Measurements from ENCODE around the gene TTLL10. TPM values are rescaled to one million over a fixed set of nuclear protein-coding genes. Genes with fewer than 3 reads are reported as not detected.

The TTLL10 gene
- total and polyA plus RNA-seq, 5 experiments from 2014 or later: not detected

DNA sequence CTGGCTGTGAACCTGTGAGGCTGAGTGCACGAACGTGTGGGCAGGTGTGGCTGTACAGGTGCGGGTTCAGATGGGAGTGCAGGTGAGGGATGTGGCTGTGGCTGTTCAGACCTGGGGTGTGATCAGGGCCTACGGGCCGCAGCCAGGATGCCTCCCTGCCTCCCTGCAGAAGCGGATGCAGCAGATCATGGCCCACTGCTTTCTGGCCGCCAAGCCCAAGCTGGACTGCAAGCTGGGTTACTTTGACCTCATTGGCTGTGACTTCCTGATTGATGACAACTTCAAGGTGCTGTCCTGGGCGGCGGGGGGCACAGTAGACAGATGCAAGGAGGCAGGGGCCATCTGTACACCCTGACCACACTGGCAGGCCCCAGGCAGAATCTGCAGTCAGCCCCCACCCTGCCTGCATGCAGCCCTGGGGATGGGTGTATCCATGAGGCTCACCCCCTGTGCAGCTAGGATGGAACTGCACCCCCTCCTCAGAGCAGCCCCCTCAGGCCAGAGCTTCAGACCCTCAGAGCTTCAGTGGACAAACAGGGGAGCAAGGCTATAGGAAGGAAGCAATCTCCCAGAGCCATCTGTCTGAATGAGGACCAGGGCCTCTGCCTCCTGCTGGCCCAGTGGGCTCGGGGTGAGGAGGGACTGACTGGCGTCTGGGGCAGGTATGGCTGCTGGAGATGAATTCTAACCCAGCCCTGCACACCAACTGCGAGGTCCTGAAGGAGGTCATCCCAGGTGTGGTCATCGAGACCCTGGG lies 22.9 kb downstream of the TTLL10 start:
- POLR2A ChIA-PET: no interaction called here
- DNase-seq (peak in 1 of 10 donors; percentile 44), ATAC-seq (no peak)
- H3K9me3 Mint-ChIP-seq: peaks cover 0 to 22% (median 10%) of the 10 kb centered on the region in 9 donors
- H3K36me3 Mint-ChIP-seq: peaks cover 0 to 17% (median 2%) of the 10 kb centered on the region in 3 donors
- peak overlapping the region in 3 of 10 donors; percentile 43 to 49 (median 46) for H3K27ac Mint-ChIP-seq
- no peak overlapping the region for H3K4me3 Mint-ChIP-seq
- H3K4me1 Mint-ChIP-seq: peaks cover 0 to 9% (median 3%) of the 10 kb centered on the region in 4 donors
- H3K27me3 Mint-ChIP-seq: peaks cover 0 to 2% (median 0%) of the 10 kb centered on the region in 5 donors

DNA sequence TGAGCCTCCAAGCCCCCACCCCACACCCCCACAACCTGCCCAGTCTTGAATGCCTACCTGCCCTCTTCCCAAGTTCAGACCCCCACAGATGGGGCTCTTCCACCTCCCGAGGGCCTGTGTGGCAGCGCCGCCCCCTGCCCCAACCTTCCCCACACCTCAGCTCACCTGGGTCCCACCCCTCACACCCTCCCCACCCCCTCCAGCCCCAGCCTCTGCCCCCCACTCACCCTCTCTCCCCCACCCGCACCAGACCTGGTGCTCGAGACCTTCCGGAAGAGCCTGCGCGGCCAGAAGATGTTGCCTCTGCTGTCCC lies 23.5 kb downstream of the TTLL10 start:
- no peak for ATAC-seq
- peaks cover 0 to 12% (median 2%) of the 10 kb centered on the region in 3 donors for H3K36me3 Mint-ChIP-seq
- DNase-seq: no peak
- peaks cover 0 to 17% (median 7%) of the 10 kb centered on the region in 9 donors for H3K9me3 Mint-ChIP-seq
- H3K4me1 Mint-ChIP-seq: peaks cover 0 to 9% (median 3%) of the 10 kb centered on the region in 4 donors
- H3K4me3 Mint-ChIP-seq: no peak overlapping the region
- POLR2A ChIA-PET: interaction anchor here (0.6 kb wide), 1 partner anchor 269 kb away, joined by 4 read pairs; no protein-coding TSS in a partner anchor
- H3K27me3 Mint-ChIP-seq: peaks cover 0 to under 1% (median 0%) of the 10 kb centered on the region in 5 donors
- peak overlapping the region in 1 of 10 donors; percentile 43 for H3K27ac Mint-ChIP-seq

DNA sequence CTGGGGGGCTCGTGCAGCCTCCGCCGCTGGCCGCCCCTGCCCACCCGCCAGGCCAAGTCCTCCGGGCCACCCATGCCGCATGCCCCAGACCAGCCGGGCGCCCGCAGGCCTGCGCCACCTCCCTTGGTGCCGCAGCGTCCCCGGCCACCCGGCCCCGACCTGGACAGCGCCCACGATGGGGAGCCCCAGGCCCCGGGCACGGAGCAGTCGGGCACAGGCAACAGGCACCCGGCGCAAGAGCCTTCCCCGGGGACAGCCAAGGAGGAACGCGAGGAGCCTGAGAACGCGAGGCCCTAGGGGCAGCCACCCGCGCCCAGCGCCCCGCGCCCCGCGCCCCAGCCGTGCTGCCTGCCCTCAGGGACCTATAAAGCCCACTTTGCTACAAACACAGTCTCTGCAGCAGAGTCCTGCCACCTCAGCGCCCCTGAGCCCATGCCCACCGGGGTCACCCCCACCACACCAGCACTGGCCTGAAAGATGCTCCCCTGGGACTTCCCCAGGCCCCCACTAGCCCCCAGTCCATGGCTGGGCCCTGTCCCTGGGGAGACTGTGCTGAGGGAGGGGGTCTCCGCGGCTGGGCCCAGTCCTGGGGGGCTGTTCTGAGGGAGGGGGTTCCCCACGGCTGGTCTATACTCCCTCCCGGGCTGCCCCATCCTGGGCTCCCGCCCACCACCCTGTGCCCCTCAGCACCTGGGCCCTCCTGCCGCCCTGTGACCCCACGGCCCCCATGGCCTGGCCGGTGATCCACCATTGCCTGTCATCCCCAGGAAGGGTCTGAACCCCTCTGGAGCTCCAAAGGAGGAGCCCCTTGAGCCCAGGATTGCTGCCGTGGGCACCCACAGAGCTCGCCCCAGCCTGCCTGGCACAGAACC lies 24.1 kb downstream of the TTLL10 start:
- peaks cover 0 to 11% (median 2%) of the 10 kb centered on the region in 3 donors for H3K36me3 Mint-ChIP-seq
- H3K9me3 Mint-ChIP-seq: peaks cover 0 to 16% (median 7%) of the 10 kb centered on the region in 9 donors
- H3K4me1 Mint-ChIP-seq: peaks cover 0 to 9% (median 3%) of the 10 kb centered on the region in 4 donors
- H3K27me3 Mint-ChIP-seq: no peaks in the 10 kb centered on the region
- POLR2A ChIA-PET: interaction anchor here (0.6 kb wide), 1 partner anchor 268 kb away, joined by 4 read pairs; no protein-coding TSS in a partner anchor
- no peak overlapping the region for H3K27ac Mint-ChIP-seq
- no peak overlapping the region for H3K4me3 Mint-ChIP-seq
- no peak for ATAC-seq
- peak in 2 of 10 donors; percentile 0 to 3 for DNase-seq

DNA sequence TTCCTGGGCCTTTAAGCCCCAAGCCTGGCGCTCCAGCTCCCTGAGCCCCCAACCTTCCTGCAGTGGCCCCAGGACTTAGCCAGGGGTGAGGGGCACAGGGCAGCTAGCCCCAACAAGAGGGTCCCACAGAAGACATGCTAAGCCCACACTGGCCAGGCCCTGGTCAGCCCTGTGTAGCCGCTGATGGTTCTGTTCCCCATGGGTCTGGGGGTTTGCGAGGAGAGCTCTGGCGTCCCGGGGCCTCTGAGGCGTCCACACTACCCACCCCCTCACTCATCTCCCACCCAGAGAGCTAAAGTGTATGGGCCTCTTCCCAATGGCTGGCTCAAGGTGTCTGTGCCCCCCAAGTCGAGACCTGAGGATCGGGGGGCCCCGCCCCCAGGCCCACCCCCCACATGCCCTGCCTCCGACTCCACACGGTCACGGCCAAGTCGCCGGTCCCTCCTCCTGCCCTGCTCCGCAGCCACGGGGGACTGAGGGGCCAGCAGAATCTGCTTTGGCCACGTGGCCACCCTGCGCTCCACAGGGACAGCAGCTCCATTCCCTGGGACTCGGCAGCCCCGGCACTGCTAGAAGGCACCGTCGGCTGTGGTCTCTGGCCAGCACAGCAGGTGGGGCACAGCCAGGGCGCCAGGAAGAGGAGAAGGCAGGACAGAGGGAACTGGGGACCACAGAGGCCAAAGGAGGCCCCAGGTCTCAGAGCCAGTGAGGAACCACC lies 24.9 kb downstream of the TTLL10 start:
- peak overlapping the region in 1 of 10 donors; percentile 56 for H3K4me3 Mint-ChIP-seq
- no peak for ATAC-seq
- H3K27ac Mint-ChIP-seq: no peak overlapping the region
- peaks cover 0 to 9% (median 3%) of the 10 kb centered on the region in 4 donors for H3K4me1 Mint-ChIP-seq
- peaks cover 0 to 11% (median 2%) of the 10 kb centered on the region in 3 donors for H3K36me3 Mint-ChIP-seq
- H3K9me3 Mint-ChIP-seq: peaks cover 0 to 16% (median 7%) of the 10 kb centered on the region in 9 donors
- peak in 3 of 10 donors; percentile 0 to 55 (median 5) for DNase-seq
- POLR2A ChIA-PET: no interaction called here
- no peaks in the 10 kb centered on the region for H3K27me3 Mint-ChIP-seq

DNA sequence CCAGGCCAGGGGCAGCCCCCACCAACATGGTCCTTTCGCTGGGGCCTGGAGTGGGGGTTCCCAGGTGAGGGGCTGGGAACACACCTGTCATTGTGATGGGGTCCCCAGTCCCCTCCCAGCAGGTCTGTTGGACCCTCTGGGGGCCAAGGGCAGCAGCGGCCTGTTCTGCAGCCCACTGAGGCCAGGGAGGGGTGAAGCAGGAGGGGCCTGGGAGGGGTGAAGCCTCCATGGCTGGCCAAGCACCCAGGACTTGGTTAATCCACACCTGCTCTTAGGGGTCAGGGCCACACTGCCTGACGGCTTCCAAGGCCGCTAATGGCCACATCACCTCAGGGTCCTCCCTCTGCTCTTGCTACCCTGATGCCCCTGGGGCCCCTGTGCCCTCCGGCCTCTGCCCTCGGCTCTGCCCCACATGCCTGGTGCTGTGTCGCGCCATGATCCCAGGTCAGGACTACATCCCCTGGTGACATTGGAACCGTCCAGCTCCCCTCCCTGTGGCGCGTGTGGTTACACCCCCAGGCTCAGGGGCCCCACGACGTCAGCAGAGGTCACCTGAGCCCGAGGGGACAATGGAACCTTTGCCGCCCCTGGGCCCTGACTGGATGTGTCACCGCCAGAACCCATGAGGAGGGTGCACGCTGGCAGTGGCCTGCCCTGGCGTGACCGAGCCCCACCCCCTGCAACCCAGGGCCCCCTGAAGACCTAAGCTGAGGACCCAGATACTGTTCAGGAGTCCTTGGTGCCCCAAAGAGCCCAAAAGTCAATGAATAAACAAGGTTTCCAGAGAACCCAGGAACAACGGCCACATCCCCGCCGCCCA lies 25.7 kb downstream of the TTLL10 start:
- Mint-ChIP-seq H3K36me3 (peaks cover 0 to 10% (median 2%) of the 10 kb centered on the region in 3 donors), H3K4me3 (peak overlapping the region in 9 of 10 donors; percentile 34 to 76 (median 53)), H3K9me3 (peaks cover 0 to 13% (median 7%) of the 10 kb centered on the region in 9 donors), H3K27me3 (no peaks in the 10 kb centered on the region), H3K4me1 (peaks cover 0 to 9% (median 3%) of the 10 kb centered on the region in 4 donors), H3K27ac (peak overlapping the region in 9 of 10 donors; percentile 46 to 94 (median 76))
- DNase-seq: peak in 2 of 10 donors; percentile 3 to 57
- ATAC-seq: no peak
- POLR2A ChIA-PET: no interaction called here

DNA sequence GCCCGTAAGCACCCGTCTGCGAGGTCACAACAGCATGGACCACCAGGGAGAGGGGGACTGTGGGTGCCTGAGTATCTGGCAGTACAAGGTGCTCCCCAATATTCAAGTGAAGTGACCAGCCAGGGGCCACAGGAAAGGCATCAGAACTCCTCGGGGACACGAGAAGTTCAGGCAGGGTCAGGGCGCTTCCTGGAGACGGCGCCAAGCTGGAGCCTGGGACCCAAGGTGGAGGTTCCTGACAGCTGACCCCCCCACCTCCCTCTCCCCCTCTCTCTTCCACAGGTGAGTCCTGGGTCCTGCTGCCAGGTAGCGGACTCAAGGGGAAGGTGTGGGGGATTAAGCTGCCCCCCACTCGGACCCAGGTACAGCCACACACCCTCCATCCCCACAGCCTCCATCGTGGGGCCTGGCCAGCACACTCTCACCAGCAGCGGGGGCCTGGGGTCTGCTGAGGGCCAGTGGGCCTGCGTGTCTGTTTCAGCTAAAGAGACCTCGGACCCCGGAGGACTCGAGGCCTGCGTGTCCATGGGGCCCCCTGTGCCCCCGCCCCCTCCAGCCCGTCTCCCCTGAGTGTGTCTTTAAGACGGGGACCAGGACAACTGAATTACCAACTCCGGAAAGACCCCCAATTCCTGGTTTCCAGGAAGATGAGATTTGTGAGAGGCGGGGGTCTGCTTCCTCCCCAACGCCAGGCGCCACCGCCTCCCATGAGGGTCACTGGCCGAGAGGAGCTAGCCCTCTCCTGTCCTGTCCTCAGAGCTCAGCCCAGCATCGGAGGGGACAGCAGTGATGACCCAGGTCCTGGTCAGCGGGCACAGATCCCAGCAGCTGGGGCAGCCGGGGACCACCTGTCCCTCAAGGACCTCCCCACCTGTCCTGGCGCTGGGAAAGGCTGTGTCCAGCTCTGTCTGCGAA lies 26.5 kb downstream of the TTLL10 start:
- peak overlapping the region; percentile 45 to 76 (median 57) for H3K4me3 Mint-ChIP-seq
- no peaks in the 10 kb centered on the region for H3K27me3 Mint-ChIP-seq
- POLR2A ChIA-PET: interaction anchor here (0.7 kb wide), 1 partner anchor 10 kb away, joined by 3 read pairs; no protein-coding TSS in a partner anchor
- peaks cover 0 to 2% (median under 1%) of the 10 kb centered on the region in 3 donors for H3K36me3 Mint-ChIP-seq
- ATAC-seq (no peak), DNase-seq (peak in 1 of 10 donors; percentile 63)
- H3K9me3 Mint-ChIP-seq: peaks cover 0 to 4% (median under 1%) of the 10 kb centered on the region in 9 donors
- H3K27ac Mint-ChIP-seq: peak overlapping the region in 9 of 10 donors; percentile 46 to 94 (median 76)
- peaks cover 0 to 9% (median 3%) of the 10 kb centered on the region in 4 donors for H3K4me1 Mint-ChIP-seq

DNA sequence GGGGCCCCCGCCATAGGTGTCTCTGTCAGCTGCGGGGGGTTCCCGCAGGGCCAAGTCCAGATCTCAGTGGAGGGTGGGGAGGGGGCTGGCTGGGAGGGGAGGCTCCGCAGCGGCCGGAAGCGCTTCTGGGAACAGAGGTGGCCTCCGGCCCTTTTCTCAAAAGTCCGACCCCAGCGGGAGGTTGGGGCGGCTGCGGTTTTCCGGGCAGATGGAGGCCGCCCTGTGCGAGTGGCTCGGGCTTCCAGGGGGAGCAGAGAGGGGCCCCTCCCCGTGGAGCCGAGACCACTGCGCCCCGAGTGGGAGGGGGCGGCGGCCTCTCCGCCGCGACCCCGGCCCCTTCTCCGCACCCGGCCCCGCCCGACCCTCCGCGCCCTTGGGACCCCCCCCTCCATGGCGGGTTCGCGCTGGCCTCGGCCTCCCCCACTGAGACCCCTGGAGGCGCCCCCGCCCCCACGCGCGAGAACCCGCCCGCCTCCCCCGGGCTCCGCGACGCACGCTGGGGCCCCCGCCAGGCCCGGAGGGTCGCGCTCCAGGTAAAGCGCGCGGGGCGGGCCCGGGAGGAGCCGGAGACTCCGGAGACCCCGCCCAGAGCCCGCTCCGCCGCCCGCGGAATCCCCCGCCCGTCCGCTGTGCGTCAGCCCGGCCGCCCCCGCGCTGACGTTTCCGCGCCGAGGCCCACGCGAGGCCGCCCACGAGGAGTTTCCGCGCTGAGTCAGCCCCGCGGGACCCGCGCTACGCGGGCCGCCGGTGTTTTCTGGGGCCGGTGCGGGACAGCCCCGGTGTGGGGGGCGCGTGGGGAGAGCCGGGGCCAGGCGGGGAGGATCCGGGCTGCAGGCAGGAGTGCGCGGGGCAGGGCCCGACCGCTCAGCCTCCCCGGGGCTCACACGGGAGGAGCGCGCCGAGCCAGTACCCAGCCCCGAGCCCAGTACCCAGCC lies 27.5 kb downstream of the TTLL10 start:
- Mint-ChIP-seq H3K27ac (peak overlapping the region in 4 of 10 donors; percentile 58 to 91 (median 68)), H3K27me3 (no peaks in the 10 kb centered on the region), H3K4me1 (peaks cover 0 to 9% (median 6%) of the 10 kb centered on the region in 4 donors), H3K9me3 (peaks cover 0 to 1% (median 0%) of the 10 kb centered on the region in 9 donors), H3K36me3 (no peaks in the 10 kb centered on the region), H3K4me3 (peak overlapping the region in 7 of 10 donors; percentile 40 to 69 (median 53))
- DNase-seq (peak; percentile 76 to 89 (median 84)), ATAC-seq (peak; percentile 87 to 89)
- POLR2A ChIA-PET: interaction anchor here (0.7 kb wide), 1 partner anchor 9 kb away, joined by 3 read pairs; no protein-coding TSS in a partner anchor

DNA sequence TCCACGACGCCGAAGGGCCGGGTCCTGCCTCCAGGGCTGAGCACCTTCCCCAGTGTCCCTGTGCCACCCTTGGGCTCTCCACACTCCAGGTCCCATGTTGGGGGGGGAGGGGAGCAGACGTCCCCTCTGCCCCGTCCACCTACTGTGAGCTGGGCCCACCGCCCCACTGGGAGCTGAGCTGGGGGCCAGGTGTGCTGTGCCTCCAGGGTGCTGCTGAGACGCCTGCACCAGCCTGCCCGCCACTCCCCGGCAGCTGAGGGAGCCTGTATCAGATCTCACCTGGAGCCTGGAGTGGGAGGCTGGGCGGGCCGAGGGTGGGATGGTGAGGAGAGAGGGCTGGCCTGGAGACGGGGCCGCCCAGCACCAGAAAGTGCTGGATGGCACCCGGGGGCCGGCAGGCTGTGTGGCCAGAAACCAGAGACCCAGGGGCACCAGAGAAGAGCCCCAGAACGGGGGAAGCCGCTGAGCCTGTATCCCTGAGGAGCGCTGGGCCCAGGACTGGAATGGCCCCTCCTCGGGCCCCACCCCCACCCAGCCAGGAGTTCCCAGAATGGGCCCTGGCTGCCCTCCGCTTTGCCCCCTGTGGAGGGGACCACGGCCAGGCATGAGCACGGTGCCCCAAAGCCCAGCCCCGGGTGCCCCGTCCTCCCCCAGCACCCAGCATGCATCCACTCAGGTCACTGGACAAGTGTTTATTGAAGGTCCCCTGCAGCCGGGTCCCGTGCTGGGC lies 29.3 kb downstream of the TTLL10 start:
- peak overlapping the region in 2 of 10 donors; percentile 20 to 24 for H3K27ac Mint-ChIP-seq
- ATAC-seq (no peak), DNase-seq (peak in 2 of 10 donors; percentile 10 to 62)
- H3K36me3 Mint-ChIP-seq: no peaks in the 10 kb centered on the region
- H3K4me1 Mint-ChIP-seq: peaks cover 2 to 18% (median 14%) of the 10 kb centered on the region in 4 donors
- POLR2A ChIA-PET: no interaction called here
- no peaks in the 10 kb centered on the region for H3K9me3 Mint-ChIP-seq
- H3K4me3 Mint-ChIP-seq: no peak overlapping the region
- peaks cover 0 to 4% (median 0%) of the 10 kb centered on the region in 5 donors for H3K27me3 Mint-ChIP-seq

Measured in naive thymus-derived CD8-positive, alpha-beta T cell (primary cell).